GM21619 (cell line): ENCODE measurements around the gene GFOD2.
A peak's percentile ranks its signal among the peaks of the same experiment; 100 is the strongest.

Source experiments
- ATAC-seq: cut with Tn5 transposase; IDR thresholded peaks from one replicate; pipeline ENCODE4 v1.9.1; 2021; ENCODE audit not compliant: unreplicated experiment

The GFOD2 gene

GRCh38 chr16:67673712-67674580 is 45.2 kb downstream of the GFOD2 start:
- ATAC-seq = no peak

GRCh38 chr16:67672739-67673662 is 46.1 kb downstream of the GFOD2 start:
- no peak for ATAC-seq

DNA sequence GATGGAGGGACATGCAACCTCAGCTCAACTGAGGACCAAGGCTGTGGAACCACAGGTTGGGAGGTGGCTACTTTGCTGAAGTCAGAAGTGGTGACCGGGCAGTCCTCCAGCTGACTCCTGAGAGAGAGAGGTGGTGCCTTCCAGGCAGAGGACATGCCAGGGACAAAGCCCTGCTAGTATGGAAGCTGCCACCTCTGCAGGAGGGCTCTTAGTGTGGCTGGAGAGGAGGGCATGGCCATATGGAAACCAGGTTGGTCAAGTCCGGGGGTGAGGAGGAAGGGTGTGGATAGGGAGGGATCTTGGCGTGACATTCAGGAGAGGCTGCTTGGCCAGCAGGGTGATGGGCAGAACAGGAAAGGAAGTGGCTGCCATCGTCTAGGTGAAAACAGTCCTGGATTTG is 46.8 kb downstream of the GFOD2 start:
- no peak for ATAC-seq

- ATAC-seq = no peak
Measured at GRCh38 chr16:67669499-67670101, 49.5 kb downstream of the GFOD2 start.

GRCh38 chr16:67668495-67669157 is 50.5 kb downstream of the GFOD2 start:
- no peak for ATAC-seq

DNA sequence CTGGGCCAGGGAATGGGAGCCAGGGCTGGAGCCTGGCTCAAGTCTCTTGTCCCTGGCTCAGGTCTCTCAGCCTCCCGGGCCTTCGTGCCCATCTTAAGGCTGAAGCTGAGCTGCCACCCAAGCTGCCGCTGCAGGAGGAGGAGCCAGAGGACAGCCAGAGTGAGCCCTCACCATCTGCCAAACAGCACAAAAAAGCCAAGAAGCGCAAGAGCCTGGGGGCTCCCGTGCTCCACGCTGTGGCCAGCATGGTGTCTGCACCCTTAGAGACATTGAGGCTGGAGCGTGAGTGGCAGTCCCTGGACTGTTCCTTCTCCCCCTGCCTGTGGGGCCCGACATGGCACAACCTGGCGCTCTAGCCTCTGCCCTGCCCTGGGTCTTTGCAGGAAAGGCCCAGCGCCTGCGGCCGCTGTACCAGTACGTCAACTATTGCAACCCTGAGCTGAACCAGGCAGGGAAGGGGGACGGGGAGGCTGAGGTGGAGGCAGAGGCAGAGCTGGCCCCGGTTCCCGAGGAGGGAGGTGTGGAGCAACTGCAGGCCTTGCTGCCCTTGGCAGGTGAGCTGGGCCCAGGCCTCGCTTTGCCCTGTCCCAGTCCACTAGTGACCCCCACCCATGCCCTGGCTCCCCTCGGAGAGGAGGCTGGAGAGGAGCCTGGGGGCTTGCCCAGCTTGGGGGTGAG is 51.2 kb downstream of the GFOD2 start:
- ATAC-seq = peak; percentile 75

- no peak for ATAC-seq
Measured at GRCh38 chr16:67667453-67667816, 51.7 kb downstream of the GFOD2 start.

DNA sequence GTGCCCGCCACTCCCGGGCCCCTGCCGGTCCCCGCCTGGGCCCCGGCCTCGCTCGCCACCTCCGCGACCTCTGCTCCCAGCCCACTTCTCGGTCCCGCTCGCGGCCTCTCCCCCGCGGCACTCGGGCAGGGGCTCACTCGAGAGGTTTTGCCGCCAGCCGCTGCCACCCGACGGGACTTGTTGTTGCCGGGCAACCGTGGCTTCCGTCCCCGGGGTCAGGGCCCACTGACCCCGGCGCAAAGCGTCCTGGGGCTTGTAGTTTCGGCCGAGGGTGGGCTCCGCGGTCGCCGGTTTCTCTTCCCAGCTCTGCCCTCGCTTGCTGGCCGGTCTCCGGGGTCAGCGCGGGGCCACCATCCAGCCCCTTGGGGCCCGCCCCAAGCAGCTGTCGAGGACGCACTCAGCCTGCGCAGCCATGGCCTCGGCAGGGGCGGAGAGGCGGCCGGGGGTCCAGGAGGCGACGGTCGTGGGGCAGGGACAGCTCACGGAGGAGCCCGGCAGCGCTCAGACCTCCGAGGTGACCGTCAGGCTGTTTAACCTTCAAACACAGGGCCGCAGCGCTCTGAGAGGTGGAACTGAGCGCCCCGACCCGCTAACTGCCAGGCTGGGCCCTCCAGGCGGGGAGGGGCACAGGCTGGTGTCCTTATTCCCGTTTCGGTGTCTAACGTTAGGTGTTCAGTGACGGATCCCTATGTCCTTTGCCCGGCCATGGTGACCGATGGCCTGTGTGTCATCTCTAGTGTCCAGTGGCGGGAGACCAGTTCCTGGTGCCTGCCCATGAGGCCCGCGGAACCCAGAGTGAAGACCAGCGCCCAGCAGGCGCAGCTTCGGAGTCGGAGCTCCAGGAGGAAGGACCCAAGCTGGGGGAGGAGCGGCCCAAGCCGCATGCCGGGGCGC is 52.3 kb downstream of the GFOD2 start, which contains the start of the genes C16orf86 and ENKD1:
TSS of gene C16orf86 (plus strand) at position 256 of the 894 bp plus-strand sequence. CDS start at position 413, 157 bp downstream.
TSS of gene ENKD1 (minus strand) at position 192 of the 894 bp plus-strand sequence. CDS start 308 bp downstream, outside the sequence.
- ATAC-seq = peak; percentile 56

DNA sequence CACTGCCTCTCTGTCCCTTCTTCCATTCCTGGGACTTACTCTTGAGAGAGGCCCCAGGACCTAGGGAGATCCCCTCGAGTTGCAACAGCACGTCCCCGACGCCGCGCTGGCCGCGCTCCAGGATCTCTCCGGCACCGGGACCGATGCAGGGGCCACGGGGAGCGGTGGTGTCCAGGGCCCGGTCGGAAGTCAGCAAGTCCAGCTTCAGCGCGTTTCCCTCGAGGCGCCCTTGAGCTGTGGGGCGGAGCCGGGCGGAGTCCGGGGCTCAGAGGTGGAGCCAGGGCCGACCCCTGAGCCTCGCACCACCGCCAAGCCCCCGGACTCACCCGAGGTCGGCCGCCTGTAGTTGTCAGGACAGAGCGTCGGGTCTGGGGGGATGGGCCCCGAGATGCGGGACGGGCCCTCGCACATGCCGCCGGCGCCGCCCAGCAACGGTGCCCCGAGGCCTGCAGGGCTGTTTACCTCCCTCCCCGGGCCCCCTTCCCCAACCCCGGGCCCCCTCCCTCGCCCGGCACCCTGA is 53.0 kb downstream of the GFOD2 start:
- ATAC-seq = no peak

DNA sequence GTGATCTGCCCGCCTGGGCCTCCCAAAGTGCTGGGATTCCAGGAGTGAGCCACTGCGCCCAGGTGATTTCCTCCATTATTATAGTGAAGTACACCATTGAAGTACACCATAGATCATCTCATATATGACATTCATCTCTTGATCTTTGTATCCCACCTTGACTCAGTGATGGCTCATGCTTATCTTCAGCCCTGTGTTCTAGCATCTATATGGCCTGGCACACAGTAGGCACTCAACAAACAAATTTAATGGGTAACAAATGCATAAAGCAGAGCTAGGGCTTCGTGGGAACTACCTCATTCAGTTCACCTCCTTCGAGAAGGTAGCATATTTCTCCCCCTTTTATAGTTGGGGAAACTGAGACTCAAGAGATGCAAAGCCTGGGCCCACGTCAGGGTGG is 53.5 kb downstream of the GFOD2 start:
- ATAC-seq = no peak

DNA sequence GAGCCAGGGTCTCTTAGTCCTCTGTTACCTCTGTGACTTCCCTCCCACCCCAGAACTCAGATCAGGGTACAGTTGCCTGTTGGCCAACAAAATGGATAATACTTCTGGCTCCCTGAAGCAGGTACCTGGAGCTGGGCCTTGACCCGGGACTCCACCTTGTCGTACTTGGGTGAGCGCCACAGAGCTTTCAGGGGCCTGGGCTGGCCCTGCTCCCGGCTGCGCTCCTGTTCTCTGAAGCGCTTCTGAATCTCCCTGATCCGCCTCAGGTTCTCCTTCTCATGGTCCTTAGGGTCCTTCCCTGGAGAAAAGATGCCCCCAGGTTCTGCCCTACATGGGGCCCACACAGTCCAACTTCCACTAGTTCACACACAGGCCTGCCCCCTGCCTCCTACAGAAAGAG is 54.2 kb downstream of the GFOD2 start:
- no peak for ATAC-seq

DNA sequence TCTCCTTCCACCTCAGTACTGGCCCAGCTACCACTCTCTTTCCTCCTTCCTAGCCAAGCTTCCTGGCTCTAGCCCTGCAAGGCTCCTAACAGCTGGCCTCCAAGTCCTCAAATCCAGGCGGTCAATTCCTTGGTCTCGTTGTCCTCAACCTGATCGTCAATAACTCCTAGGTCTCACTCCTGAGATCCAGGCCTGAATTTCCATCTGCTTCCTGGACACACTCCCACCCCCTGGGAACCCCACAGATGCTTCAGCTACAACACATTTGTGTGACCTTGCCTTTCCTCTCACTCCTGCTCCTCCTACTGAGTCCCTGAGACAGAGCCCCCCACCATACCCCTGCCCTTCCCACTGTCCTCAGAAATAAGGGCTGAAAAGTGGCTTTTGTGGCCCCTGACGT is 54.9 kb downstream of the GFOD2 start:
- ATAC-seq = no peak

GRCh38 chr16:67663877-67664222 is 55.3 kb downstream of the GFOD2 start:
- no peak for ATAC-seq

DNA sequence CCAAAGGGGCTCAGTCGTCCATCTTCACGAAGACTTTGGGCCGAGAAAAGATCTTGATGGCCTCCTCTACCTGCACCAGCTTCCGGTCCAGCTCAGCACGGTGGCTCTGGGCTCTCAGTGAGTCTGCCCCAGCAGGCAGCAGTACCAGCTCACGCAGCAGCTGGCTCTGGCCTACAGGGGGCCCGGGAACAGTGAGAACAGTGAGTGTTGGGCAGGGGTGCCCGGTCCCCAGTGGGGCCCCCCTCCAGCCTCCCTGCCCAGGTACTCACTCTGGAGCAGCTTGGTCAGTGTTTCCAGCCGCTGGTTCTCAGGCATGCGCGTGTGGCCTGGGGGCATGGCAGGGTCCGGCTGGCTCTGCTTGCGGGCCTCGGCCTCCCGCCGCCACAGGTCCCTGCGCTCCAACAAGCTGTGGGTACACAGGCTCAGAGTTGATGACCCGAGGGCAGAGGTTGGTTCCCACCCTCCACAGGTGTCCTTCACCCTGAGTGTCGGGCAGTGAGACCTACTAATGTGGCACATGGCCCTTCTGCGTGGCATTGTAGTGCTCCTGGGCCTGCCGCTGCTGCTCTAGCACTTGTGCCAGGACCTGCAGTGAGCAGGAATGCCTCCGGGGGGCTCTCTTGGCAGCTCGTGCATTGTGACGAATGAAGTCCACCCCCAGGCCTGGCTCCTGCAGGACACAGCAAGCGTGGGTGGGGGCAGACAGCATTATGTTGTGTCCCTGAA is 55.8 kb downstream of the GFOD2 start:
- ATAC-seq = no peak

GRCh38 chr16:67662653-67663010 is 56.5 kb downstream of the GFOD2 start:
- no peak for ATAC-seq

GRCh38 chr16:67661886-67662652 is 57.0 kb downstream of the GFOD2 start:
- ATAC-seq = no peak

- no peak for ATAC-seq
Measured at GRCh38 chr16:67661101-67661761, 57.9 kb downstream of the GFOD2 start.
